Measurements from ENCODE around the gene PNRC1. TPM values are rescaled to one million over a fixed set of nuclear protein-coding genes. Genes with fewer than 3 reads are reported as not detected.
A peak's percentile ranks its signal among the peaks of the same experiment; 100 is the strongest.

The PNRC1 gene
- total RNA-seq, 2 experiments from 2014 or later = 130 to 131 TPM

DNA sequence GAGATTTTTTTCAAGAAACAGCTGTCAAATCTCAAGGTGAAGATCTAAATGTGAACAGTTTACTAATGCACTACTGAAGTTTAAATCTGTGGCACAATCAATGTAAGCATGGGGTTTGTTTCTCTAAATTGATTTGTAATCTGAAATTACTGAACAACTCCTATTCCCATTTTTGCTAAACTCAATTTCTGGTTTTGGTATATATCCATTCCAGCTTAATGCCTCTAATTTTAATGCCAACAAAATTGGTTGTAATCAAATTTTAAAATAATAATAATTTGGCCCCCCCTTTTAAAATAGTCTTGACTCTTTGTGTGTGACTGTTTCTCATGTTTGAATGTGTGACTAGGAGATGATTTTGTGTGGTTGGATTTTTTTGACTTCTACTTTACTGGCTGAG is 4.0 kb downstream of the PNRC1 start:
- CTCF ChIA-PET = no interaction called here
- H3K36me3 Mint-ChIP-seq (ENCODE audit: low read depth) = peaks cover 52% of the 10 kb centered on the region
- no peak for DNase-seq
- POLR2A ChIA-PET = interaction anchor here (0.6 to 9.9 kb wide), 8 partner anchors 12 to 744 kb away, joined by 3 to 131 read pairs (median 3); partner anchors contain the start of genes PM20D2 and UBE2J1
- H3K9me3 Mint-ChIP-seq = no peaks in the 10 kb centered on the region
- no peak overlapping the region for H3K4me3 Mint-ChIP-seq
- H3K27me3 Mint-ChIP-seq = no peaks in the 10 kb centered on the region
- peaks cover 24% of the 10 kb centered on the region for H3K4me1 Mint-ChIP-seq
- H3K27ac Mint-ChIP-seq = no peak overlapping the region

DNA sequence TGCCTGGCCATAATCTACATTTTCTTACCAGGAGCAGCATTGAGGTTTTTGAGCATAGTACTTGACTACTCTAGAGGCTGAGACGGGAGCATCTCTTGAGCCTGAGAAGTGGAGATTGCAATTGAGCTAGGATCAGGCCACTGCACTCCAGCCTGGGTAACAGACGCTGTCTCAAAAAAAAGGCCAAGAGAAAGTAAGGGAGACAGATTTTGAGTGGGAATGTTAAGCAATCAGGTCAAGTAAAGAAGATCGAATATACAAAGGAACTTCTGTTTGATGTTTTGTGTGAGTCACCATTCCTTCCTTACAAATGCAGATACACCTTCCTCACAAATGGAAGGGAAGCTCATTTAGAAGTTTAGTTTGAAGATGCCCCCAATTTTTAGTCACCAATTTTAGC is 4.4 kb downstream of the PNRC1 start:
- Mint-ChIP-seq H3K27ac (no peak overlapping the region), H3K27me3 (no peaks in the 10 kb centered on the region), H3K36me3 (ENCODE audit: low read depth) (peaks cover 52% of the 10 kb centered on the region), H3K9me3 (no peaks in the 10 kb centered on the region), H3K4me1 (peaks cover 24% of the 10 kb centered on the region), H3K4me3 (no peak overlapping the region)
- no peak for DNase-seq
- ChIA-PET CTCF (interaction anchor here (0.8 kb wide), 1 partner anchor 102 kb away, joined by 3 read pairs; no protein-coding TSS in a partner anchor), POLR2A (interaction anchor here (0.8 to 9.9 kb wide), 8 partner anchors 12 to 268 kb away, joined by 3 to 131 read pairs (median 4); partner anchors contain the start of genes PM20D2, RNGTT and UBE2J1)

DNA sequence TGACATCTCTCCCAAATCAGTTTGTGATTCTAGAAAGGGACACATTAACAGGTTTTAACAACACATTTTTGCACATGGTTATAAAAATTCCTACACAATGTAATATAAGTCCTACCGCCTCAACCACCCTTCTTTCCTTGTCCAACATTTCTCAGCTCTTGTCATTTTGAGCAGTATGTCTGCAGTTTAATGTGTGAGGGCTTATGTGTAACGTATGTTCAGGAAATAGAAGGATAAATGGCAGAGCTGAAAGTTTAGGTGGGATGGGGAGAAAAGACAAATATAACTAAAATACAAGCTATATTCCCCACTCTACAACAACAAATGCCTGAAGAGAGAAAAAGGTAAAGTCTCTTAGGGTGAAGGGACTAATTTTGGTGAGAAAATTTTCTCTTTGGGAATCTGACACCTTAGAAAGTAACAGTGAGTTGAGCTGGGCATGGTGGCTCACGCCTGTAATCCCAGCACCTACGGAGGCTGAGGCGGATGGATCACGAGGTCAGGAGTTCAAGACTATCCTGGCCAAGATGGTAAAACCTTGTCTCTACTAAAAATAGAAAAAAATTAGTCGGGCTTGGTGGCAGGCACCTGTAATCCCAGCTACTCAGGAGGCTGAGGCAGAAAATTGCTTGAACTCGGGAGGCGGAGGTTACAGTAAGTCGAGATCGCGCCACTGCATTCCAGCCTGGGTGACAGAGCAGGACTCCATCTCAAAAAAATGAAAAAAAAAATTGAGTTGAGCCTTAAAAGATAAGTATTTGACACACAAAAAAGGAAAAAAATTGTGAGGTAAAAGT is 5.1 kb downstream of the PNRC1 start:
- peaks cover 24% of the 10 kb centered on the region for H3K4me1 Mint-ChIP-seq
- no peak overlapping the region for H3K27ac Mint-ChIP-seq
- no peak for DNase-seq
- H3K36me3 Mint-ChIP-seq (ENCODE audit: low read depth) = peaks cover 52% of the 10 kb centered on the region
- H3K27me3 Mint-ChIP-seq = no peaks in the 10 kb centered on the region
- POLR2A ChIA-PET = interaction anchor here (0.8 to 9.9 kb wide), 6 partner anchors 13 to 268 kb away, joined by 3 to 131 read pairs (median 4); partner anchors contain the start of genes RNGTT and UBE2J1
- H3K4me3 Mint-ChIP-seq = no peak overlapping the region
- no peaks in the 10 kb centered on the region for H3K9me3 Mint-ChIP-seq
- CTCF ChIA-PET = interaction anchor here (0.8 kb wide), 1 partner anchor 103 kb away, joined by 3 read pairs; no protein-coding TSS in a partner anchor

DNA sequence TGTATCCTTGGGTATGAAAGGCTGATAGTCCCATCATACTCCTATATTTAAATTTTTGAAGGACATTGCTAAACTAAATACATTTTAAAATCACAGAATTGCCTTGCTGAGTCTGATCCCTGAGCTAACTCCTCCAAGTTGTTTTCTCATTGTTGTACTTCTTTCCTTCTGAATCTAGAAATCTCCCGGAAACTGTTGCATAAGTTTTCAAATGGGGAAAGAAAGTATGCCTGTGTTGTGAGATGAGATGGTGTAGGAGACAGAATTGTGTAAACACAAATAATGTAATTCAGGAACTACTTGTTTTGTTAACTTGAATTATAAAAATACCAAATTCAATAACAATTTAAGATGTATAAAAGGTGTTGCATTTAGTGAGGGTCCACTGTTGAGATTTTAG is 7.3 kb downstream of the PNRC1 start:
- no peak overlapping the region for H3K27ac Mint-ChIP-seq
- ChIA-PET POLR2A (interaction anchor here (1.0 to 3.0 kb wide), 2 partner anchors 12 to 124 kb away, joined by 3 to 8 read pairs; partner anchors contain the start of gene RNGTT), CTCF (interaction anchor here (1.4 kb wide), 1 partner anchor 8 kb away, joined by 3 read pairs; no protein-coding TSS in a partner anchor)
- peaks cover 19% of the 10 kb centered on the region for H3K4me1 Mint-ChIP-seq
- H3K4me3 Mint-ChIP-seq = no peak overlapping the region
- H3K27me3 Mint-ChIP-seq = no peaks in the 10 kb centered on the region
- H3K36me3 Mint-ChIP-seq (ENCODE audit: low read depth) = peaks cover 39% of the 10 kb centered on the region
- no peaks in the 10 kb centered on the region for H3K9me3 Mint-ChIP-seq
- DNase-seq = no peak

DNA sequence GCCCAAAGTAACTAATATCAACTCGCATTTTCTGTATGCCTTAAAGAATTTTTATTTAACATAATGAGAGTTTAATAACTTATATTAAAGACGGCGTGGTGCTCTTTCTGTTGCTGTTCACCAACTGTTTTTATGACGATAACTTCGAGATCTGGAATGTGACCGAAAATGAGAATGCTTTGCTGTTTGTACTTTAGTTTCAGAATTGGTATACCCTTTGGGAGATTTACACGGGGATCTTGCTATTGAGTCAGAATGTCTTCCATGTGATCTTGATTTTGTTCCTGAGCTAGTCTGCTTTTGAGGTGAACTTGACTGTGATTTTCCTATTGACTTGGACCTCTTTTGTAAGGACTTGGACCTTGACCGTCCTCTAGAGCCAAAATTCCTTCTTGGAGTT is 17.9 kb downstream of the PNRC1 start:
- Mint-ChIP-seq H3K27ac (no peak overlapping the region), H3K4me1 (peaks cover 8% of the 10 kb centered on the region), H3K9me3 (no peaks in the 10 kb centered on the region), H3K27me3 (no peaks in the 10 kb centered on the region), H3K36me3 (ENCODE audit: low read depth) (no peaks in the 10 kb centered on the region), H3K4me3 (no peak overlapping the region)
- DNase-seq = no peak
- ChIA-PET POLR2A (interaction anchor here (2.4 to 3.9 kb wide), 2 partner anchors 16 to 19 kb away, joined by 13 to 17 read pairs; partner anchors contain the start of gene PNRC1), CTCF (interaction anchor here (1.1 to 1.3 kb wide), 2 partner anchors 8 to 47 kb away, joined by 3 read pairs; partner anchors contain the start of gene PM20D2)

DNA sequence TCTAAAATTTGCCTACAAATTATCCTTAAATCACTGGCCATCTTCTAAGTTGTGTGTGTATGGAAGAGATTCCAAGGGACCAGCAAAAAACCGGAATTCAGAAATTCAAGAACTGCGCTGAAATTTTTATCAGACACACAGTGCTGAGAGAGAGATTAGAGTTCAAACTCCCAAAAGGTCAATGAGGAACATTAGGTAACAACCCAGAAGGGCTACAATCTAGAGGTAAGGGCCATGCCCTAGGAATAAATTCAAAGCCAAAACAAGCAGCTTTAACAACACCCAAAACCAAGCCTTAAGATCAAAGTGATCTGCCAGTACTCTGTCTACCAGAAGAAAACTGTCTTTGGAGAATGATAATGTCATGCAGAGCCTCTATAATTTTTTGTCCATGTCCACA is 19.6 kb downstream of the PNRC1 start:
- DNase-seq = no peak
- Mint-ChIP-seq H3K27ac (no peak overlapping the region), H3K27me3 (no peaks in the 10 kb centered on the region), H3K4me3 (no peak overlapping the region), H3K4me1 (peaks cover 8% of the 10 kb centered on the region), H3K36me3 (ENCODE audit: low read depth) (no peaks in the 10 kb centered on the region), H3K9me3 (no peaks in the 10 kb centered on the region)
- CTCF ChIA-PET = interaction anchor here (1.0 kb wide), 1 partner anchor 21 kb away, joined by 3 read pairs; no protein-coding TSS in a partner anchor
- POLR2A ChIA-PET = interaction anchor here (1.3 to 3.9 kb wide), 3 partner anchors 12 to 20 kb away, joined by 3 to 13 read pairs (median 4); partner anchors contain the start of gene PNRC1

DNA sequence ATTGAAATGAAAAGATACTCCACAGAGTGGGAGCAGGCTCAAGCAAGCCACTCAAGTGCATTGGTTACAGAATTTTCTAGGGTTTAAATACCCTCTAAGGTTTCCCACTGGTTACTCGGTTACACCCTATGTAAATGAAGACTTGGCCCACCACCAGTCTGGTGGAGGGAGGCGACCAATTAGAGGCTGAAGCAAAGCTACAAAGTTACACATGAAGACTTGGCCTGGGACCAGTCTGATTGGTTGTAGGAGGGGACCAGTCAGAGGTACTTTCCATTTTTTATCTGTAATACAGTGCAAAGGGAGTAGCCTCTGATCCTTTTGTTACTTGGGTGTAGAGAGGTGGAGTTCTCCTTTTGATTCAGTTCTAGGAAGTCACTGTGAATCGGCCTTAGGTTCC is 29.7 kb downstream of the PNRC1 start:
- Mint-ChIP-seq H3K4me3 (no peak overlapping the region), H3K27ac (no peak overlapping the region), H3K36me3 (ENCODE audit: low read depth) (no peaks in the 10 kb centered on the region), H3K27me3 (no peaks in the 10 kb centered on the region), H3K9me3 (no peaks in the 10 kb centered on the region), H3K4me1 (no peaks in the 10 kb centered on the region)
- no peak for DNase-seq
- POLR2A ChIA-PET = interaction anchor here (1.0 to 1.5 kb wide), 3 partner anchors 8 to 36 kb away, joined by 3 to 4 read pairs (median 3); no protein-coding TSS in a partner anchor
- CTCF ChIA-PET = no interaction called here

DNA sequence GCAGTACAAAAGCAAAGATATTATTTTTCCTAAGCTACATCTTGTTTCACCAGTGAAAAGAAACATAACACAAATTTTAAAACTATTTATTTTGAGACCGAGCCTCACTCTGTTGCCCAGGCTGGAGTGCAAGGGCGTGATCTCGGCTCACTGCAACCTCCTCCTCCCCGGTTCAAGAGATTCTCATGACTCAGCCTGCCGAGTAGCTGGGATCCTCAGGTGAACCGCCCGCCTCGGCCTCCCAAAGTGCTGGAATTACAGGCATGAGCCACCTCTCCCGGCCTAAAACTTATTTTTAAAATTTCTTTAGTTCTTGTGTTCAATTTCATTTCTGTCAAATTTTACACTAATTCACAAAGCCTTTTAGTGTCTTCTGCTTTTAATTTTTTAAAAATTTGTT is 31.4 kb downstream of the PNRC1 start:
- ChIA-PET CTCF (no interaction called here), POLR2A (interaction anchor here (1.5 kb wide), 1 partner anchor 10 kb away, joined by 3 read pairs; no protein-coding TSS in a partner anchor)
- no peak for DNase-seq
- no peak overlapping the region for H3K27ac Mint-ChIP-seq
- no peak overlapping the region for H3K4me3 Mint-ChIP-seq
- H3K27me3 Mint-ChIP-seq = peaks cover 11% of the 10 kb centered on the region
- peaks cover 2% of the 10 kb centered on the region for H3K4me1 Mint-ChIP-seq
- H3K36me3 Mint-ChIP-seq (ENCODE audit: low read depth) = no peaks in the 10 kb centered on the region
- no peaks in the 10 kb centered on the region for H3K9me3 Mint-ChIP-seq

DNA sequence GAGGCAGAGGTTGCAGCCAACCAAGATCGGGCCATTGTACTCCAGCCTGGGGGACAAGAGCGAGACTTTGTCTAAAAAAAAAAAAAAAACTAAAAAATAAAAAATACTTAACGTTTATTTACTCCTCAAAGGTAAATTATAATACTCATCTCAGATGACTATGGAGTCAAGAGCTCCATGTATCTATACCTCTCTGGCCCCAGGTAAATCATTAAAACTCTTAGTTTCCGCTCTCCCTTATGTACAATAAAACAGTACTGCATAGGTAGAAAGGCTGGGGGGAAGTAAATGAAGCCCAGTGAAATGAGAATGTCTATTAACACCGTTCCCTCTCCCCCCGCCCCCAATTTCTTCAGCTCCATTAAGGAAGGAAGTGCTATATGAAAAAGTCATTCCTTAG is 36.2 kb downstream of the PNRC1 start:
- ChIA-PET POLR2A (interaction anchor here (1.1 to 2.7 kb wide), 2 partner anchors 36 to 231 kb away, joined by 3 to 17 read pairs; partner anchors contain the start of gene PNRC1), CTCF (interaction anchor here (1.0 to 1.2 kb wide), 2 partner anchors 12 to 18 kb away, joined by 3 to 4 read pairs; no protein-coding TSS in a partner anchor)
- H3K27me3 Mint-ChIP-seq = peaks cover 34% of the 10 kb centered on the region
- H3K4me3 Mint-ChIP-seq = peak overlapping the region; percentile 68
- H3K36me3 Mint-ChIP-seq (ENCODE audit: low read depth) = no peaks in the 10 kb centered on the region
- no peak for DNase-seq
- no peaks in the 10 kb centered on the region for H3K9me3 Mint-ChIP-seq
- peaks cover 5% of the 10 kb centered on the region for H3K4me1 Mint-ChIP-seq
- no peak overlapping the region for H3K27ac Mint-ChIP-seq

DNA sequence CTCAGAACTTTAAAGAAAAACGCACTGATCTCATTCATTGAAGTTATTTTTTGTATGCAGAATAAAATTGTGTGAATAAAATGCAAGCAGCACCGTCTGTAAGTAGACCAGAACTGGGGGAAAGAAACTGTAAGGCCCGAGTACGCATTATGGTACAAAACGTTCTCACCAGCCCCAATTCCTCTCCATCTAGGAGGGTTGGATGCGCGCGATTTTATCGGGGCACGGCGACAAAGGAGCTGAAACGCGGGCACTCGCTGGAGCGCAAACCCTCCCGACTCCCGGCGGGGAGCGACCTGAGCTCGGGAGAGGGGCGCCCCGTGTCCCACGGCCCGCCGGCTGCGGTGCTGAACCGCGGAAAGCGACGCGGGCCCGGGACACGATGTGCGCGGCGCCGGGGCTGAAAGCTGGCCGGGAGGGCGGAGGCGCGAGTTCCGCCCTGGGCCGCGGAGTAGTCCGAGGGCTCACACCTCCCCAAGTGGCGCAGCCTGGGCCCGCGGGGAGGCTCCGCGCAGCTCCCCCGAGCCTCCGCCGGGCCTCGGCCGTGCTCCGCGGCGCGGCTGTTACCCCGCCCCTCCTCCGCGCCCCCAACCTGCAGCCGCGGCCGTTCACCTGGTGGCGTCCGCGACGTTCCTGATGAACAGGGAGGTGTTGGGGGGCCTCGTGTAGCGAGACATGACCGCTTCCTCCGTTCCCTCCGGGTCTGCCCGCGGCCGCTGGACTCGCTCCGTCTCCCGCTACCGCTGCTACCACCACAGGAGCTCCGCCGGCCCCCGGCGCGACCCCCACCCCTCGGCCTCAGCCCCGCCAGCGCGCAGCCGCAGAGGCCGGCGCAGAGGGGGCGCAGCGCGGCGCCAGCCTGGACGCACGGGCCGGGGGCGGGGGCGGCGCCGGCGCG is 36.9 kb downstream of the PNRC1 start, which contains the start of gene SRSF12:
SRSF12 (minus strand) TSS at position 861 of the 898 bp plus-strand sequence; CDS start at position 677, 184 bp downstream.
- no peak within 1 kb of the TSS for H3K27ac Mint-ChIP-seq
- peaks cover 37% of the 10 kb centered on the region for H3K27me3 Mint-ChIP-seq
- no peaks in the 10 kb centered on the region for H3K36me3 Mint-ChIP-seq (ENCODE audit: low read depth)
- H3K9me3 Mint-ChIP-seq = no peaks in the 10 kb centered on the region
- DNase-seq = peak; percentile 36
- POLR2A ChIA-PET = interaction anchor here (1.1 to 2.7 kb wide), 2 partner anchors 37 to 231 kb away, joined by 3 to 17 read pairs; partner anchors contain the start of gene PNRC1
- peaks cover 5% of the 10 kb centered on the region for H3K4me1 Mint-ChIP-seq
- peak within 1 kb of the TSS; percentile 68 for H3K4me3 Mint-ChIP-seq
- CTCF ChIA-PET = interaction anchor here (1.0 to 1.2 kb wide), 4 partner anchors 11 to 135 kb away, joined by 3 to 4 read pairs (median 3); no protein-coding TSS in a partner anchor

DNA sequence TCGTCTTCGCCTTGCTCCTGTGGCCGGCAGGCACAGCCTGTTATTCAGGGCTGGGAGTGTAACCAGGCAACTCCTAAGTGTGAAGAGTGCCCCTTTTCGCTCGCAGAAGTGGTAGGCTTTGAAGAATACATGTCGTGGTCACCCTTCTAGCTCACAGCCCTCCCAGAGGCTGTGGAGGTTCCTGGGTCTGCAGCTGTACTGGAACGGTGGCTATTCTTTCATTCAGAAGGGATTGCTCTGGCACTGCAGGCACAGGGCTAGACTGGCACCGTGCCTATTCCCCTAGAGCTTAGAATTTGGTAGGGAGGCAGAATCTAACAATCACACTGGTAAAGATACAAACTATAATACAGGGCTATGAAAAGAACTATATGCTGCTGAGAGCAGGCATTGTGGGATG is 38.4 kb downstream of the PNRC1 start:
- Mint-ChIP-seq H3K4me1 (peaks cover 5% of the 10 kb centered on the region), H3K9me3 (no peaks in the 10 kb centered on the region), H3K27me3 (peaks cover 37% of the 10 kb centered on the region), H3K27ac (no peak overlapping the region), H3K4me3 (no peak overlapping the region), H3K36me3 (ENCODE audit: low read depth) (no peaks in the 10 kb centered on the region)
- no peak for DNase-seq
- ChIA-PET POLR2A (interaction anchor here (0.7 to 2.7 kb wide), 4 partner anchors 20 to 38 kb away, joined by 3 to 17 read pairs (median 4); partner anchors contain the start of genes PM20D2 and PNRC1), CTCF (no interaction called here)

DNA sequence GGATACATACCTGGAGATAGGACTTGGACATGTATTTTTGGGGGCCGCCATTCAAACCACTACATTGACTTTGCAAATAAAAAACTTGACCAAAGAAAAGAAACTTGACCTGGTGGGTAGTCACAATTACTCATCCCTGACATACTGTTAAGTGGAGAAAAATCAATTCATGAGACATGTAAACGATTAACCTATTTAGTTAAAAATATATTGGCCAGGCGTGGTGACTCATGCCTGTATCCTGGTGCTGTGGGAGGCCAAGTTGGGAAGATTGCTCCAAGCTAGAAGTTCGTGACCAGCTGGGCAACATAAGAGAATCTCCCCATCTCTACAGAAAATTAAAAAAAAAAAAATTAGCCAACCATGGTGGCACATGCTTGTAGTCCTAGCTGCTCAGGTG is 39.8 kb downstream of the PNRC1 start:
- Mint-ChIP-seq H3K27me3 (peaks cover 37% of the 10 kb centered on the region), H3K27ac (no peak overlapping the region), H3K4me1 (peaks cover 5% of the 10 kb centered on the region), H3K36me3 (ENCODE audit: low read depth) (no peaks in the 10 kb centered on the region), H3K4me3 (no peak overlapping the region), H3K9me3 (no peaks in the 10 kb centered on the region)
- ChIA-PET POLR2A (interaction anchor here (1.4 kb wide), 1 partner anchor 35 kb away, joined by 3 read pairs; no protein-coding TSS in a partner anchor), CTCF (no interaction called here)
- DNase-seq = no peak

Measured in activated CD4-positive, alpha-beta memory T cell treated with anti-CD3 and anti-CD28 coated beads, Interleukin-2, amount 10 ng/mL, durations not matched to agents 7 days and 5 days (primary cell).